SU-DHL-6 (cell line): Measurements from ENCODE around the gene JPT1.

ENCODE experiments used
- EZH2phosphoT487 ChIP-seq: fragments of 200-600 bp; sonication (generic), shearing (Covaris generic); conservative IDR thresholded peaks from 2 replicates; pipeline ENCODE4 v1.6.1; 2018; ENCODE audit warnings: mild to moderate bottlenecking, antibody characterized with exemption, low read length, moderate library complexity, mixed read lengths
- TF ChIP-seq, protein P1 (sequence below): fragments of 200-600 bp; sonication (generic); IDR thresholded peaks from one replicate; pipeline ENCODE4 v1.5.1; 2017; ENCODE audit warnings: antibody characterized with exemption, mild to moderate bottlenecking, low read length, moderate library complexity; ENCODE audit not compliant: insufficient read depth, poor library complexity, severe bottlenecking

DNA sequence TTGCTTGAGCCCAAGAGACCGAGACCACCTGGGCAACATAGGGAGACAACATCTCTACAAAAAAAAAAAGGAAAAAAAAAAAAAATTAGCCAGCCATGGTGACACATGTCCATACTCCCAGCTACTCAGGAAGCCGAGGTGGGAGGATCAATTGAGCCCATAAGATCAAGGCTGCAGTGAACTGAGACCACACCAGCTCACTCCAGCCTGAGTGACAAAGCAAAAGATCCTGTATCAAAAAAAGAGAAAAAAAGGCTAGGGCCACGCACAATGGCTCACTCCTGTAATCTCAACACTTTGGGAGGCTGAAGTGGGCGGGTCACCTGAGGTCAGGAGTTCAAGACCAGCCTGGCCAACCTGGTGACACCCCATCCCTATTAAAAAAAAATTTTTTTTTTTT lies 14.7 kb upstream of the JPT1 start:
- TF ChIP-seq, protein P1, sequence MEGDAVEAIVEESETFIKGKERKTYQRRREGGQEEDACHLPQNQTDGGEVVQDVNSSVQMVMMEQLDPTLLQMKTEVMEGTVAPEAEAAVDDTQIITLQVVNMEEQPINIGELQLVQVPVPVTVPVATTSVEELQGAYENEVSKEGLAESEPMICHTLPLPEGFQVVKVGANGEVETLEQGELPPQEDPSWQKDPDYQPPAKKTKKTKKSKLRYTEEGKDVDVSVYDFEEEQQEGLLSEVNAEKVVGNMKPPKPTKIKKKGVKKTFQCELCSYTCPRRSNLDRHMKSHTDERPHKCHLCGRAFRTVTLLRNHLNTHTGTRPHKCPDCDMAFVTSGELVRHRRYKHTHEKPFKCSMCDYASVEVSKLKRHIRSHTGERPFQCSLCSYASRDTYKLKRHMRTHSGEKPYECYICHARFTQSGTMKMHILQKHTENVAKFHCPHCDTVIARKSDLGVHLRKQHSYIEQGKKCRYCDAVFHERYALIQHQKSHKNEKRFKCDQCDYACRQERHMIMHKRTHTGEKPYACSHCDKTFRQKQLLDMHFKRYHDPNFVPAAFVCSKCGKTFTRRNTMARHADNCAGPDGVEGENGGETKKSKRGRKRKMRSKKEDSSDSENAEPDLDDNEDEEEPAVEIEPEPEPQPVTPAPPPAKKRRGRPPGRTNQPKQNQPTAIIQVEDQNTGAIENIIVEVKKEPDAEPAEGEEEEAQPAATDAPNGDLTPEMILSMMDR = no peak
- TF ChIP-seq EZH2phosphoT487 = no peak
